Dendritic cell treated with granulocyte-macrophage colony-stimulating factor and Interleukin-4, amounts not matched to agents 40 ng/mL and 50 ng/mL, for 4 days (primary cell): Measurements from ENCODE around the gene MYBPC2.
A peak's percentile ranks its signal among the peaks of the same experiment; 100 is the strongest.
"Not testable (repeated sequence)": the region's sequence is repeated elsewhere in the genome, so short reads cannot be mapped to it uniquely, and the experiment has no call there.

Experiments
- H3K27ac Mint-ChIP-seq: one replicate; pipeline ENCODE4 v1.8.0; 2022; ENCODE audit warnings: mild to moderate bottlenecking, mixed read lengths
- H3K27me3 Mint-ChIP-seq: one replicate; pipeline ENCODE4 v1.8.0; 2022; ENCODE audit warnings: mild to moderate bottlenecking, mixed read lengths
- H3K36me3 Mint-ChIP-seq: one replicate; pipeline ENCODE4 v1.8.0; 2022; ENCODE audit warnings: low read depth, mixed read lengths
- H3K4me1 Mint-ChIP-seq: one replicate; pipeline ENCODE4 v1.8.0; 2022; ENCODE audit warnings: low read depth, mixed read lengths
- H3K4me3 Mint-ChIP-seq: one replicate; pipeline ENCODE4 v1.8.0; 2022; ENCODE audit warnings: mild to moderate bottlenecking, moderate library complexity, mixed read lengths
- H3K9me3 Mint-ChIP-seq: one replicate; pipeline ENCODE4 v1.8.0; 2022; ENCODE audit warnings: mixed read lengths
- intact Hi-C: fragments of 100-400 bp; cut with micrococcal nuclease; formaldehyde crosslinking; loops from one replicate; pipeline ENCODE4 v1.15.0; 2022

MYBPC2 gene

DNA sequence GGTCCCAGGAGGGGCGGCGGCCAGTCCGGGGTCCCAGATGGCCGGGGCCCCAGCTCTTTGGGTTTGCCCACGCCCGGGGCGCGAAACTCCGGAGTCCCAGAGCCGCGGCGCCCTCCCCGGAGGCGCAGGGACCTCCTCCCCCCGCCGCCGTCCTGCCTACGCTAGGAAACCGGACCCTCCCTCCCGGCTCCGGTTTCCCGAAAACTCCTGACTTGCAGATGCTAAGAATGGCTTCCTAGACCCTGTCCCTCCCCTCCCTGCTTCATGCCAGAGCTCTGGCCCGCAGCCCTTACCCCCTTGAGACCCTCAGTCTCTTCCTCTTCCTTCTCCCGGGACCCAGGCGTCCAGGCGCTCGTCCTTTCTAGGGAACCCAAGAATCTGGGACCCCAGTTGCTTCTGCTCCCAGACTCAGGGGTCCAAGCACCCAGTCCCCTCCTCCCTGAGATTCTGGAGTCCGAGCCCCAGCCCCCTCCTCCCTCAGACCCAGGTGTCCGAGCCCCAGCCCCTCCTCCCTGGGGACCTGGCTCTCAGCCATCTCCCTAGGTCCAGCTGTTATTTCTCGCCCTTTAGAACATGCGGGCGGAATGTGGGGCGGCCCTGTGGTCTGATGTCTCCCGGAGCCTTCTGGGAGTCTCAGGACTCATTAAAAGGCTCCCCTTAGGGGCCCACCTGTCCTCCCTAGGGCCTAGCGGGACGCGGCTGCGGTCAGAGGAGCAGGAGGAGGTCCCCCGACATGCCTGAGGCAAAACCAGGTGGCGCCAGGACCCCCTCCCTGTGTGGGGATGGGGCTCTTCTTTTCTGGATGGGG lies at the start of gene MYBPC2:
TSS of gene MYBPC2 (plus strand) at position 672 of the 808 bp plus-strand sequence. CDS start at position 734, 62 bp downstream.
- peak within 1 kb of the TSS; percentile 80 for H3K4me3 Mint-ChIP-seq
- peaks cover 59% of the 10 kb centered on the region for H3K4me1 Mint-ChIP-seq
- intact Hi-C loops: no loop called here
- H3K9me3 Mint-ChIP-seq: no peaks in the 10 kb centered on the region
- peaks cover 35% of the 10 kb centered on the region for H3K27me3 Mint-ChIP-seq
- H3K27ac Mint-ChIP-seq: peak within 1 kb of the TSS; percentile 99
- H3K36me3 Mint-ChIP-seq: peaks cover 6% of the 10 kb centered on the region

DNA sequence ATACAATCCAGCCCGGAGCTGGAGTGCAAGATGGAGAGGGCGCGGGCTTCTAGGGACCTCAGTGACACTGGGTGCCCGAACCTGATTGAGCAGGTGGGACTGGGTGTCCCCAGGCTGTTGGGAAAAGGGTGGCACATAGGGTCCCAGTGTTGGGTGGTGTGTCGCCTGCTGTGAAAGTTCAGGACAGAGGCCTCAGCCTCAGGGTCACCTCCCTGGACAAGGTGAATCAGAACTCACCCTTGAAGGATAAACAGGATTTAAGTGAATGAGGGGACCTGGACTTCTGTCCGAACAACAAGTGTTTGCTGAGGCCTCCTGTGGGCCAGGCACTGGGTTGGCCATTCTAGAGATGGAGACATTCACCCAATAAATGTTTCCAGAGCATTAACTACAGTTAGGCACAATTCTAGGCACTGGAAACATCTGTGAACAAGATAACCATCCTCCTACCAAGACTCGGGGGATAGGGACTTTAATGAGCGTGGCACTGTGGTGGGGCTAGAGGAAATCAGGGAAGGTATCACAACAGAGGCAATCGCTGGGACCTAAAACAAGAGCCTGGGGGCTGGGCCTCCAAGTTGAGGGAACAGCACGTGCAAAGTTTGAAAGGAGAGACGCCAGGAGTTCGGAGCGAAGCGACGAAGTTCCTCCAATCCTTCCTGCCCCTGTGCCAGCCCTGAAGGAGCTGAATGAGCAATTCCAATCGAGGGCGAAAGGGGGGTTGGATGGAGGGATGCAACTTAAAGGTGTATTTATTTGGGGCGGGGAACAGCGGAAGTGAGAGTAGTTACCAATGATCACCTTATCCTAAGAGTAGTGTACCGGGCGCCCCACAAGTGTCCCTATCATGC lies 49.5 kb upstream of the MYBPC2 start:
- Mint-ChIP-seq H3K27me3 (no peaks in the 10 kb centered on the region), H3K4me1 (peaks cover 78% of the 10 kb centered on the region), H3K9me3 (no peaks in the 10 kb centered on the region), H3K27ac (peak overlapping the region; percentile 94), H3K36me3 (peaks cover 75% of the 10 kb centered on the region), H3K4me3 (peak overlapping the region; percentile 87)
- intact Hi-C loops: no loop called here

DNA sequence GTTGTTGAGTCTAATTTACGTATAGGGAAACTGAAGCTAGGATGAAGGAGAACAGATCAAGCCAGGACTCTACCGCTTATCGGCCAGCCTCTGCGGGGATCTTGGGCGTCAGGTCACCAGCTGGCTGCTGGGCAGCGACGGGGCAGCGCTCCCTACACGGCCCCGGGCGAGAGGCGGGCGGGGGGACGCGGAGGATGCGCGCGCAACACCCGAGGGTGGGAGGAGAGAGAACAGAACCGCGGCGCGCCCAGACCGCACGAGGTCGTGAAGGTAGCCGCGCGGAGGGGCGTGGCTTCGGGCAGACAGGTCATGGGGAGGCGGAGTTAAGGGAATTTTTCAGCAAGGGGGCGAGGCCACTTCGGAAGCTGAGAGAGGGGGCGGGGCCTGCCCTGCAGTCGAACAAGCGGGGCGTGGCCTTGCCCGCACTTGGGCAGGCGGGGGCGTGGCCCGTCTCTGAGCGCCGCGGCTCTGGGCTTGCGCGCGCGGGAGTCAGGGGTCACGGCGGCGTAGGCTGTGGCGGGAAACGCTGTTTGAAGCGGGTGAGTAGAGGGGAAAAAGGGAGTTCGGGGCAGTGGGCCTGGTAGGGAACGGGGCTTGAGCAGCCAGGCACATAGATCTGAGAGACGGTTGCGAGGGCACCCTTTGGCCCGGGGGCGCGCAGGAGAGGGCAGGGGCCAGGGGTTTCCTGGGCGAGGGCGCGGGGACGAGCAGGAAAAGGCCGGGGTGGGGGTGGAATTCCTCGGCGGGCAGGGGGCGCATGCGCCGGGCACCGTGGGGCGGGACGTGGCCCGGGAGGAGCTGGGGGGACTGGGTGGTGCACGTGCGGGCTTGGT lies 48.6 kb upstream of the MYBPC2 start, which contains the start of gene POLD1:
TSS of gene POLD1 (plus strand) at position 496 of the 833 bp plus-strand sequence. CDS start 14,505 bp downstream, outside the sequence.
- peaks cover 67% of the 10 kb centered on the region for H3K36me3 Mint-ChIP-seq
- no peaks in the 10 kb centered on the region for H3K27me3 Mint-ChIP-seq
- peak within 1 kb of the TSS; percentile 87 for H3K4me3 Mint-ChIP-seq
- H3K27ac Mint-ChIP-seq: peak within 1 kb of the TSS; percentile 94
- intact Hi-C loops: loop anchor here (1.0 kb wide), 2 partner anchors 8 to 47 kb away; partner anchors contain the start of gene NR1H2
- peaks cover 78% of the 10 kb centered on the region for H3K4me1 Mint-ChIP-seq
- H3K9me3 Mint-ChIP-seq: no peaks in the 10 kb centered on the region

DNA sequence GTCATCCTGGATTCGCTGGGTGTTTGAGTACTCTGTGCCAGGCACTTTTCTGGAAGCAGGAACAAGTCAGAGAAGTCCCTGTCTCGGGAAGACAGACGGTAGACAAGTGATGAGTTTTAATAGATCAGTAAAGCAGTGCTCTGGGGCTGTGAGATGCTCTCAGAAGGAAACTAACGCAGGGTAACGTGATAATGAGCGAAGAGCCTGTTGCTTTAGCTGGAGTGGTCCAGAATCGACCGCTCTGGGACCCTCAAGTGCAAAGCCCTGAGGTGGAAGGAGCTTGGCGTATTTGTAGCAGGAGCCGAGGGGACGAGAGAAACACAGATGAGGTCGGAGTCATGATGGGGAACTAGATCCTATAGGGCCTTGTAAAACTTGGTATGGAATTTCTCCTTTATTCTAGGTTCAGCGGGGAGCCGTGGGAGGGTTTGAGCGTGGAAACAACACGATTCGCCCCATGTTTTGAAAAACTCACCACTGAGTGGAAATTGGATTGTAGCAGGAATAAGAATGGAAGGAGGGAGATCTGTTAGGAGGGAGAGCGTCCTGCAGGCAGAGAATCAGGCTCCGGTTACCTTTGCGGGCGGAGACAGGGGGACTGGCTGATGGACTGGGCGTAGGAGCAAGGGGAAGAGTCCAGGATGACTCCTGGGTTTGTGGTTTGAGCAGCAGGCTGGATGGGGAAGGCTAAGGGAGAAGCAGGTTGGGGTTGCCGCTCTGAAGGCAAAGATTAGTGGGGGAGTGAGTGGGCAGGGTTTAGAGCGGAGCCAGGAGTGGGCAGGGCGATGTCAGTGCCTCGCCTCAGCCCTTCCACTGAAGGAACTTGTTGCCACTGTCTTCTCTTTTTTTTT lies 47.8 kb upstream of the MYBPC2 start:
- Mint-ChIP-seq H3K9me3 (no peaks in the 10 kb centered on the region), H3K36me3 (peaks cover 58% of the 10 kb centered on the region), H3K4me1 (peaks cover 69% of the 10 kb centered on the region), H3K4me3 (peak overlapping the region; percentile 87), H3K27ac (peak overlapping the region; percentile 94), H3K27me3 (no peaks in the 10 kb centered on the region)
- intact Hi-C loops: loop anchor here (1.0 kb wide), 2 partner anchors 9 to 46 kb away; partner anchors contain the start of gene NR1H2

DNA sequence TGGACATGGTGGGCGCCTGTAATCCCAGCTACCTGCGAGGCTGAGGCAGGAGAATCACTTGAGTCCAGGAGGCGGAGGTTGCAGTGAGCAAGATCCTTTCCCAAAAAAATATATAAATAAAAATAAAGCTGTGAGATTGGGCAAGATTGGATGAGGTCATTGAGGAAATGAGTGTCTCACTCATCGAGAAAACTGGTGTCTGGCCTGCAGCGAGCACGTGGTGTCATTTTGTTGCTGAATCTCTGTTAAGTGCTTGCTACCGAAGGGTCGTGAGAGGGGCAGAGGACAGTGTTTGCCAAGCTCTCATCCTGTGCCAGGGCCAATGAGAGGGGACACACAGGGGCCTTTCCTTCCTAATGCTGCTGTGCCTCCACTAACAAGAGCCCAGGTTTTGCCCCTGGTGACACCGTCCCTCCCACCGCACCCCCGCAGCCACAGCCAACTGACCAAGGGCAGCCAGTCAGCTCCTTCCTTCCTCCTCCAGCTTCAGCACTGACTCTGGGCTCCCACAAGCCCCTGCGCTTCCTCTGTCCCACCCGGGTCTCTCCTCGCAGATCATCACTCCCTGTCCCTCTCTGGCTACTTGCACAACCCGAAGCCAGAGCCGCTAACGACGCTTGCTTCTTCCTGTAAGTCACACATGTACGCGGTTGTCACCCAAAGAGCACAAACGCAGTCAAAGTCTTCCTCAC lies 45.4 kb upstream of the MYBPC2 start:
- Mint-ChIP-seq H3K4me3 (peak overlapping the region; percentile 68), H3K27ac (peak overlapping the region; percentile 94), H3K36me3 (peaks cover 51% of the 10 kb centered on the region), H3K27me3 (no peaks in the 10 kb centered on the region), H3K9me3 (no peaks in the 10 kb centered on the region), H3K4me1 (peaks cover 57% of the 10 kb centered on the region)
- intact Hi-C loops: no loop called here

DNA sequence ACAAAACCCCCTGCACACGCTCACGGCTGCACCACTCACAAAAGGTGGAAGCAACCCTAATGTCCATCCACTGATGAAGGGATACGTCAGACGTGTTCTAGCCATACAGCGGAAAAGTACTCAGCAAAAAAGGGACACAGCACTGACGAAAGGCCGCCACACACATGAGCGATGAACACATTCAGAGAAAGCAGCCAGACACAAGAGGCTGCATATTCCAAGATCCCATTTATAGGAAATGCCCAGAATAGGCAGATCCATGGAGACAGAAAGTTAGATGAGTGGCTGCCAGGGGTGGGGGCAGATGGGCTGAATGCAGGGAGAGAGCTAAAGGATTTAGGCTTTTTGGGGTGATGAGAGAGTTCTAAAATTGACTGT lies 44.8 kb upstream of the MYBPC2 start:
- peak overlapping the region; percentile 68 for H3K4me3 Mint-ChIP-seq

DNA sequence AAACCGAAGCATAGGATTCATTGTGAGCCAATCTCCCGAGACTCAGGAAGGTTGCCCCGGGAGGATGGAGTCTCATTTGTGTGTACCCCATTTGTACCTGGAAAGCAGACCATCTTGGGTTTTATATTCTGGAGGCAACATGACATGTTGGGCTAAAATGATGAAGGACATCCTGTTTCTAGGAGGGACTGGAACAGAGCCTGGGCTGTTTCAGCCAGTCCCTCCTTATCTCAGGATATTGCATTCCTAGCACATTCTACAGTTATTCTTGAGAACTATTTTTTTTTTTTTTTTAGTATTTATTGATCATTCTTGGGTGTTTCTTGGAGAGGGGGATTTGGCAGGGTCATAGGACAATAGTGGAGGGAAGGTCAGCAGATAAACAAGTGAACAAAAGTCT lies 42.4 kb upstream of the MYBPC2 start:
- H3K27me3 Mint-ChIP-seq, H3K9me3 Mint-ChIP-seq, H3K4me3 Mint-ChIP-seq, H3K27ac Mint-ChIP-seq, intact Hi-C loops: not testable (repeated sequence)
- Mint-ChIP-seq H3K4me1 (peaks cover 42% of the 10 kb centered on the region), H3K36me3 (peaks cover 55% of the 10 kb centered on the region)

More for the DNA sequence above, 44.8 kb upstream of the MYBPC2 start:
- intact Hi-C loops: no loop called here
- Mint-ChIP-seq H3K36me3 (peaks cover 51% of the 10 kb centered on the region), H3K27me3 (no peaks in the 10 kb centered on the region), H3K9me3 (no peaks in the 10 kb centered on the region), H3K27ac (peak overlapping the region; percentile 94), H3K4me1 (peaks cover 57% of the 10 kb centered on the region)

DNA sequence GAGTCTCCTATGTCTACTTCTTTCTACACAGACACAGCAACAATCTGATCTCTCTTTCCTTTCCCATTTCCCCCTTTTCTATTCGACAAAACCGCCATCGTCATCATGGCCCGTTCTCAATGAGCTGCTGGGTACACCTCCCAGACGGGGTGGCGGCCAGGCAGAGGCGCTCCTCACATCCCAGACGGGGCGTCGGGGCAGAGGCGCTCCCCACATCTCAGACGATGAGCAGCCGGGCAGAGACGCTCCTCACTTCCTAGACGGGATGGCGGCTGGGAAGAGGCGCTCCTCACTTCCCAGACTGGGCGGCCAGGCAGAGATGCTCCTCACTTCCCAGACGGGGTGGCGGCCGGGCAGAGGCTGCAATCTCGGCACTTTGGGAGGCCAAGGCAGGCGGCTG lies 41.7 kb upstream of the MYBPC2 start:
- Mint-ChIP-seq H3K36me3 (peaks cover 61% of the 10 kb centered on the region), H3K4me1 (peaks cover 36% of the 10 kb centered on the region)
- H3K27ac Mint-ChIP-seq, intact Hi-C loops, H3K9me3 Mint-ChIP-seq, H3K4me3 Mint-ChIP-seq, H3K27me3 Mint-ChIP-seq: not testable (repeated sequence)

DNA sequence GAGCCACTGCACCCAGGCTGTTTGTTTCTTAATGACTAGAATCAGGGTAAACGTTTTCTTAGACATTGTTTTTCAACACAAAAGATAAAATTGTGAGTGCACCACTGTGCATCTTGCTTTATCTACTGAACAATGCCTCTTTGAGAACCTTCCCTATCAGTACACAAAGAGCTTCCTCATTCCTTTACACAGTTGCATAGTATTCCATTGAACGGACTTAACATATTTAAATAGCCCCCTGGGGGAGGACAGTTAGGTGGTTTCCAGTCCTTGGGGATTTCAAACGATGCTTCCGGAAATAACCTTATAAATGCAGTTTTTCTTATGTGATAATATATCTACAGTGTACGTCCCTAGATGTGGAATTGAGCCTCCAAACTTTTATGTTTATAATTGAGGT lies 39.9 kb upstream of the MYBPC2 start:
- Mint-ChIP-seq H3K27ac (no peak overlapping the region), H3K27me3 (no peaks in the 10 kb centered on the region), H3K36me3 (peaks cover 57% of the 10 kb centered on the region), H3K4me3 (no peak overlapping the region), H3K4me1 (peaks cover 20% of the 10 kb centered on the region), H3K9me3 (no peaks in the 10 kb centered on the region)
- intact Hi-C loops: no loop called here

DNA sequence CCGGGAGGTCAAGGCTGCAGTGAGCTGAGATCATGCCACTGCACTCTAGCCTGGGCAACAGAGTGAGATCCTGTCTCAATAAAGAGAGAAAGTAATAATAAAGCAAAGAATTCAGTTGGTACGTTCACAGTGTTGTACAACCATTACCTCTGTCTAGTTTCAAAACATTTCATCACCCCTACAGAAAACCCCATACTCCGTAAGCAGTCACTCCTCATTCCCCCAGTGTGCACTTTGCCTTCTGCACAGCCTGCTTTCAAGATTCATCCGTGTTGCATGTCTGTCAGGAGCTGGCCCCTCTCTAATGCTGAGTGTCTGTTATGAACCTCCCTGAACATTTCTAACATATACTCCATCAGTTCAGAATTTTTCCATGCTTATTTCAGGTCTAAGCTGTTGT lies 39.1 kb upstream of the MYBPC2 start:
- no peak overlapping the region for H3K27ac Mint-ChIP-seq
- intact Hi-C loops: no loop called here
- H3K4me1 Mint-ChIP-seq: peaks cover 11% of the 10 kb centered on the region
- H3K9me3 Mint-ChIP-seq: no peaks in the 10 kb centered on the region
- H3K4me3 Mint-ChIP-seq: no peak overlapping the region
- no peaks in the 10 kb centered on the region for H3K27me3 Mint-ChIP-seq
- peaks cover 63% of the 10 kb centered on the region for H3K36me3 Mint-ChIP-seq

DNA sequence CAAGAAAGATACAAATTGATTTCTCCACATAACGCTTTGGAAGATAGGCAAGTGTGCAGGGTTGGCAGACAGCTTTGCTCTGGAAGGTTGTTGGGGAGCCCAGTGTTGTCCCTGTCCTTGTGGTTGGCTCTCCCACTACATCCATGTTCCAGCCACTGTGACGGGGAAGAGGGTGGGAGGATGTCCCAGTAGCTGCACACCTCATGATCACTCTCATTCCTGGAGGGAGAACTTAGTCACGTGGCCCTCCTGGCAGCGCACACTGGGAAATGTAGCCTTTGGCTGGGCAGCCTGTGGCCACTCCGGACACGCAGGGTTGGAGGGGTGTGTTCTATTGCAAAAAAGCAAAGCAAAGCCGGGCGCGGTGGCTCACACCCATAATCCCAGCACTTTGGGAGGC lies 38.7 kb upstream of the MYBPC2 start:
- H3K4me3 Mint-ChIP-seq: no peak overlapping the region
- no peak overlapping the region for H3K27ac Mint-ChIP-seq
- intact Hi-C loops: no loop called here
- peaks cover 10% of the 10 kb centered on the region for H3K4me1 Mint-ChIP-seq
- no peaks in the 10 kb centered on the region for H3K9me3 Mint-ChIP-seq
- no peaks in the 10 kb centered on the region for H3K27me3 Mint-ChIP-seq
- H3K36me3 Mint-ChIP-seq: peaks cover 67% of the 10 kb centered on the region

DNA sequence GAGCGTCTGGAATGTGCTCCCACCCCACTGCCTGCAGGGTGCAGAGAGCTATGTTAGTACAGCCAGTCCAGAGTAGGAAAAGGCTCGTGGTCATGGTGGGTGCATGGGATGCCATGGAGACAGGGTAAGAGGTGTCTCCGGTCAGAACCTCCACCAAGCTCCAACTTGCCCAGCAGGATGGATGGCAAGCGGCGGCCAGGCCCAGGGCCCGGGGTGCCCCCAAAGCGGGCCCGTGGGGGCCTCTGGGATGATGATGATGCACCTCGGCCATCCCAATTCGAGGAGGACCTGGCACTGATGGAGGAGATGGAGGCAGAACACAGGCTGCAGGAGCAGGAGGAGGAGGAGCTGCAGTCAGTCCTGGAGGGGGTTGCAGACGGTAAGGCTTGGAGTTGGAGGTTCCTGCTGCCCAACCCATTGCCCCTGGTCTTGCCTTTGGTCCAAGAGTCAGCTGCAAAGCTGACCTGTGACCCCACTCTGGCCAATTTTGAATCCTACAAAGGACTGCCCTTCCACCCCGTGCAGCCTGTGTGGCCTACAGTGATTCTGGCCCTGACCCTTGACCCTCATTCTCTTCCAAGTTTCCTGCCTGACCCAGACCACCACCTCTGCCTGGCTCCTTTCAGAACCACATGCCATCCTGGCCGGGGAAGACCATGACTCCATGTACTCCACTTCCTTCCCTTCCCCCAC lies 33.9 kb upstream of the MYBPC2 start:
- Mint-ChIP-seq H3K36me3 (peaks cover 74% of the 10 kb centered on the region), H3K4me3 (no peak overlapping the region), H3K4me1 (peaks cover 4% of the 10 kb centered on the region), H3K9me3 (no peaks in the 10 kb centered on the region), H3K27ac (no peak overlapping the region), H3K27me3 (no peaks in the 10 kb centered on the region)
- intact Hi-C loops: no loop called here
